HG03135 (cell line): ENCODE measurements around the gene NOL4.

Source experiments
- ATAC-seq: cut with Tn5 transposase; IDR thresholded peaks from one replicate; pipeline ENCODE4 v1.9.1; 2021; ENCODE audit warnings: mild to moderate bottlenecking, moderate library complexity; ENCODE audit not compliant: unreplicated experiment

NOL4 gene

DNA sequence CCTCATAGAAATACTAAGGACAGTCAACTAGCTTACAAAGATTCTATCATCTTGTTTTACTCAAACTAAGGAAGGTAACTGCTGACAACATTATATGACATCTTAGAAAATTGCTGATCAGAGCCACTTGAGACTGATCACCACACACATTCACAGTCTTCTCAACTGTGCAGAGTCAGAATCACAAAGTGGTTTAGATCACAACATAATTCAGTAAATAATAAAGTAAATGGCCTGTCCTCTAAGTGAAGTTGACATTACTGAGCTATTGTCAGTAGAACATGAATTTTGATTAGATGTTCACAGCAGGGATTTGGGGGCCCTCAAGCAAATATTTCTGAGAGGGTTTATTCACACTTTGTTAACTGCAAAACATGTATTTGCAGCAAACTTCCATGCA, 28.5 kb downstream of the NOL4 start:
- no peak for ATAC-seq

DNA sequence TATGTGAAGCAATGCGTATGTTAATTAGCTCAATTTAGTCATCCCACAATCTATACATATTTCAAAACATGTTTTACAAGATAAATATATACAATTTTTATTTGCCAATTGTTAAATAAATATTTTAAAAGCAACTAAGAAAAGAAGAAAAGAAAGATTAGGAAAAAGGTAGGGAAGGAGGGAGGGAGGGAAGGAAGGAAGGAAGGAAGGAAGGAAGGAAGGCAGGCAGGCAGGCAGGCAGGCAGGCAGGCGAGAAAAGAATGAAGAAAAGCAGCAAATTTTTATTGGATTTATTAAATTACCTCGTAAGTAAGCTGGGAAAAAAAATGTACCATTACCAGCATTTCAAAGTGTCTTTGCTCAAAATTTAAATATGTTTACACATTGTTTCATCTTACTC, 30.5 kb downstream of the NOL4 start:
- no peak for ATAC-seq

DNA sequence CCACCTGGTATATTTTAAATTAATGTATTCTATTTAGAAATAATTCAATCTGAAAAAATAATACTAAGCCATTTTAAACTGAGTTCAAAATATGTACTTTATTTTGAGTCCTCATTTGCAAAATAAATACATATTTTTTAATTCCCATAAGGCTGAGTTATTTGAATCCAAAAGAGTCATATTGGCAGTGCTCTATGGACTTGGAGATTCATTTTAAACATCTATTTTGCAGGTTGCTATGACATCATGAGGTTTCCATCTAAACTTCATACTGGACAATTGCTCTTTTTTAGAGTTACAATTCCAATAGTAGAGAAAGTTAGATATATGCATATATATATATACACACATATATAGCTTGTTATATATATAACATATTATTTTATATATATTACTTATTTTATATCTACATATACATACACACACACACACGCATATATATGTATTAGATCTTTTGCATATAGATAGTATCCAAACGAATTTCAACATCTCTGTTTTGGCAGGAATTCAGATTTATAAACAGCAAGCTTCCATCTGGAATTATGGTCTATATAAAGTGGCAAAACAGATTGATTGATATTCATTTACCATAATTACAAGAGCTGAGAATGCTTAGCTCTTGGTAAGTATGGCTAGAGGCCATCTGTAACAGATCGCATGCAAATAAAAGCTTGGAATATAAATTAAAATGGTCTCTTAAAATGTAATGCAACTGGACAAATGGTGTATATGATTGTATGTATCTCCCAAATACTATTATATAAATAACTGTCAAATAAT, 34.9 kb downstream of the NOL4 start:
- no peak for ATAC-seq
